ENCODE results near the gene ZFP69. TPM values are rescaled to one million over a fixed set of nuclear protein-coding genes. Genes with fewer than 3 reads are reported as not detected.

The ZFP69 gene
- 3.6 and 3.9 TPM in 2 replicates for total RNA-seq

DNA sequence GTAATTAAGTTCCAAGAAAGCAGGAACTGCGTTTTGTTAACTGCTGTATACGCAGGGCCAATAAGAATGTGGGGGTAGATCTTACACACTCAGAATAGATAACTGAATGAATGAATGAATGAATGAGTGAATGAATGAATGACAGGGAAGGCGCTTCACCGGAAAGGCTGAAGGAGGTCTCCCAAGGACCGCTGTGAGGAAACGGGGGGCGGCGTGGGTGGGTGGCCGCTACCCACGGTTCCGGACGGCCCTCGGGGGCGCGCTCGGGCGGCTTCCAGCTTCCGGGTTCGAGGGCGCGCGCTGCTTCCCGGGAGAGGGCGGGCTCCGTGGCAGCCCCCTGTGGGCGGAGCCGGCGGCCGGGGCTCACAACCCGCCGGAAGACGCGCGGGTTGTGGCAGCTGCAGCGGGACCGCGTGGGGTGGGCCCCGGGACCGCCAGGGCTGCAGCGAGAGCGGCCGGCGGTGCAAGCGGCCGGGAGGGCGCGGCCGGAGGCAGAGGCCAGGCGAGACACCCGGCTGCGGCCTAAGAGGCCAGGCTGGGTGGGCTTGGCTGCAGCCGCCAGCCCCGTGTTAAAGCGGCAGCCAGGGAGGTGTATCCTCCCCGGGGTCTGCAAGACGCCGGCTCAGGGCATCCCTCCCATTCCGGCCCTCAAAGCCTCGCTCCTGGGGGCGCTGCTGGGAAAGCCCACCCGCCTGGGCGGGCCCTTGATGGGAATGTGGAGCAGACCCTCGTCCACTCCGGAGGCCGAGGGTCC lies at the start of gene ZFP69:
Gene ZFP69, plus strand, starts transcription at position 367 of the 754 bp plus-strand sequence. CDS start 2,072 bp downstream, outside the sequence.

DNA sequence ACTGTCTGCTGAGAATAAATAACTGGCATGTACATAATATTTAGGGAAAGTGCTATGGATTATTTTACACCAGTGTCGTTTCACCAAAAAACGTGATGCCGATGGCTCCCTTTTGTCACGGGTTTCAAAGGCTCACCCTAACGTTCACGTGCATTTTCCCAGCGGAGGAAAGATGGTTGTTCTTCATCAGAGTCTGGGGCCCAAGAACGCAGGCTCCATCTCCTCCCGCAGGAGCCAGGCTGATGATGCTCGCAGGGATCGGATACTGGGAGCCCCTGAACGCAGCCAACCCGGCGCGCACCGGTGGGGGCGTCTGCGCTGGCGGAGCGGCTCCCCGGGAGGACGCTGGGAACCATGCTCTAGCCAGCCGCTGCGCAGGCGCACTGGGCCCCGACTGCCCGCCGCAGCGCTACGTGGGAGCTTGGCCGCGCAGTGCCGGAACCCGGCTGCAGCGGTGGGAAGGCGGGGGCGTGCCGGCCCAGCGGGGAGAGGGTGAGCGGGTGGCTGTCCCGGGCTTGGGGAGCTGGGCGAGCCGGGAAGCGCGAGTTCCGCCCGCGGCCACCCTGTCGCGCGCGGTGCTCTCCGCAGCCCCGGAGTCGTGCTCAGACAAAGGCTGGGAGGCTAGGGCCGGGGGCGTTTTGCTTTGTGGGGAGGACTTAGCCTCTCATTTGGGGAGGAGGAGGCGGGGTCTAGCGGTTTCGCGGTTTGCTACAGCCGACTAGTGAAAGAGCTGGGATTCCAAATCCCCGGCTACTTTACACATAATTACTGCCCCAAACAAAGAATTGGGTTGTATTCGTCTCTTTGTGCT lies 27.2 kb upstream of the ZFP69 start, which contains the start of gene ZFP69B:
Gene ZFP69B, plus strand, starts transcription at position 793 of the 811 bp plus-strand sequence. CDS start 486 bp downstream, outside the sequence.

DNA sequence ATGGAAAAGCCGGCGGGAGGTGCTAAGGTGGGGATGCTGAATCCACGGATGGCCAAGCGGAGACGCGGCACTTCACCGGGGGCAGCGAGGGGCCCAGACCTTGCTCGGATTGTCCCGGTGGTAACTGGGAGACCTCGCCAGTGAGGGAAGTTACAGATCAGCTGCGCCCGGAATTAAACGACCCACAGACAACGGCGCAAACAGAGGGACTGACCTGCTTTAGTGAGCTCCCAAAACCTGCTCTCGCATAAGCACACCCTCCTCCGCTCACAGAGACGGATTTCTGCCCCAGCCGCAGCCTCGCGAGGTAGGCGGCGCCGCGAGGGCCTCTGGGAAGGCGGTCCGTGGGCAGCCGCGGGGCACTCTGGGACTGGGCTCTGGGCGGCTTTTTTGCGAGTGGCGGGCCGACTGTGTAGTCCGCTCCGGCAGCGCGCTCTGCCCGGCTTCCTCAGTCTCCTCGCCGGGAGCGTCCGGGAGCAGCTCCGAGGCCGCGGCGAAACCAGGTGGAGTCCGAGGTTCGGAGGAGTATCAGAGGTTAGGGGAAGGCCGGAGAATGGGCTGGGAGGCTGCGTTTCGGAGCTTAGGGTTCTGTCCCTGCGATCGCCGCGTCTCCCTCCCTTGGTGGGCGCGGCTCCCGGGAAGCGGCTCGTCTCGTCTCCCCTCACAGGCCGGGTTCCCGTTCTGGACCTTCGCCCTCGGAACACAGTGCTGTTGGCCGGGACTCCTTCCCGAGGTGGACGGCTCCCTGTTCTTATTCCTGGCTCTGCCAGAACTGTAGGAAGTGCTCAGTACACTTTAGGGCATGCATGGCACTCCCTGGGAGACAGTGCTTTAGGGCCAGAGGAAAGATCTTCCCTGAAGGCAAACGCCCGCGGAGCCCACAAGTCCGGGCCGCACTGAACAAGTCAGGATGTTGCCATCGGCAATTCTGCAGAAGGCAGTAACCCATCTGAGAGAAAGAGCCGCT lies 31.6 kb downstream of the ZFP69 start, which contains the start of gene EXO5:
Gene EXO5, plus strand, starts transcription at position 393 of the 967 bp plus-strand sequence. CDS start 5,778 bp downstream, outside the sequence.

DNA sequence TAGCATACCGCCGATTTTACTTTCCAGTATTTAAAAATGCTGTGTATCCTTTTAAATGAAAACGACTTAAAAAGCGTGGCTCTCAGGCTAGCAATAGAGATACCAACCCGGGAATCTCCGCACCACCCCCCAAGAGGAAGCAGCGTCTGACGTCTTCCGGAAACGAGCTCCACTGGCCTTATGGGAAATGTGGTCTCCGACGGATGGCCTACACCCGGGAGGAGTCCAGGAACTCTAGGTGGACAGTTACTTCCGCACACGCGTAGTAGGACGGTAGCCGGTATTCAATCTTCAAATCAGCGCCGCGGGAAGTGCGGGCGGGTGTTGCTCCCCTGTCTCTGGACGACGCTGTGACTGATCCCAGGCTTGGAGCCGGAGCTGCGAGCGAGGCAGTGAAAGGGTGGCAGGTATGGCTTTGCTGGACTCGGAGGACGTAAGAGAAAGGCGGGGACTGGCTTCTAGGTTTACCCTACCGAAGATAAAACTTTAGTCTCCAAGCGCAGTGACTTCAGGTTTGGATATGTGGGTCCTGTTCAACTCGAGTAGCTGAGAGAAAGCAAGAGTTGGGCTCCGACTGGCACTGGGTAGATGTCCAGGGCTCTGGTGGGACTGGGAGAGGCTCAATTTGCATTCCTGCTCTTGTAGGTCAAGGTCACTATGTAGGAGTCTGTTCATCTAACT lies 54.4 kb downstream of the ZFP69 start, which contains the start of gene ZNF684:
Gene ZNF684, plus strand, starts transcription at position 257 of the 681 bp plus-strand sequence. CDS start 1,530 bp downstream, outside the sequence.

Other genes with a start within 250 kb of the ZFP69 start
- gene TMCO2, start 229.4 kb upstream of the ZFP69 start, total RNA-seq, result not detected in 2 replicates
- gene ZMPSTE24, start 219.1 kb upstream of the ZFP69 start, total RNA-seq, result 72.1 and 85.4 TPM in 2 replicates
- gene COL9A2, start 160.0 kb upstream of the ZFP69 start, total RNA-seq, result 2.5 and 7.1 TPM in 2 replicates
- gene SMAP2, start 103.6 kb upstream of the ZFP69 start, total RNA-seq, result 26.6 and 36.2 TPM in 2 replicates
- 2.2 and 3.8 TPM in 2 replicates for gene ZFP69B, start 26.8 kb upstream of the ZFP69 start, total RNA-seq
- gene EXO5, start 31.5 kb downstream of the ZFP69 start, total RNA-seq, result 5.5 and 10.0 TPM in 2 replicates
- 4.5 and 5.1 TPM in 2 replicates for gene ZNF684, start 54.3 kb downstream of the ZFP69 start, total RNA-seq
- gene RIMS3, start 188.4 kb downstream of the ZFP69 start, total RNA-seq, result 0.29 and 0.33 TPM in 2 replicates
- gene NFYC, start 214.4 kb downstream of the ZFP69 start, total RNA-seq, result 30.4 and 31.3 TPM in 2 replicates

Measured in smooth muscle cell of trachea (primary cell).